Colonic mucosa (tissue), 4 donors: ENCODE measurements around the gene CEP41. TPM values are rescaled to one million over a fixed set of nuclear protein-coding genes. Genes with fewer than 3 reads are reported as not detected.

ENCODE experiments used
- DNase-seq: peaks from one replicate; pipeline ENCODE4 v3.0.0-alpha.2; 2020
- H3K27ac ChIP-seq: fragments of 200-600 bp; one replicate; pipeline ENCODE4 v1.8.0; 2021
- H3K27me3 ChIP-seq: fragments of 200-600 bp; one replicate; pipeline ENCODE4 v1.8.0; 2021
- H3K36me3 ChIP-seq: fragments of 200-600 bp; one replicate; pipeline ENCODE4 v1.8.0; 2021
- H3K4me1 ChIP-seq: fragments of 200-600 bp; one replicate; pipeline ENCODE4 v1.8.0; 2021; ENCODE audit warnings: mild to moderate bottlenecking
- H3K4me3 ChIP-seq: fragments of 200-600 bp; one replicate; pipeline ENCODE4 v1.8.0; 2021
- H3K9ac ChIP-seq, 2 donors: one replicate each; pipeline ENCODE4 v1.7.0; 2013; ENCODE audit warnings: control low read depth in 2 of 2, low read depth in 2 of 2, low read length in 2 of 2
- H3K9me3 ChIP-seq: fragments of 200-600 bp; one replicate; pipeline ENCODE4 v1.8.0; 2021
- CTCF ChIP-seq: fragments of 200-600 bp; IDR thresholded peaks from one replicate; pipeline ENCODE4 v1.8.0; 2022; ENCODE audit warnings: antibody characterized with exemption, mild to moderate bottlenecking
- intact Hi-C: fragments of 100-400 bp; cut with DNase I; formaldehyde crosslinking; loops from one replicate; pipeline ENCODE4 v1.14.1; 2022
- total RNA-seq, 2 donors: library from RNA; stranded (reverse); fragmentation: NEBNext Ultra II Directional in 1 of 2; extraction: Animal tissue kit (Norgen Biotek cat#: 25700) in 1 of 2; gene quantifications; one replicate each; pipeline ENCODE4 v1.2.1, GENCODE V29; 2021
- donor health status: healthy.
- donor health status: DM: no; HTN: no; CAD: no.
- donor health status: DM: no; HTN: no; CAD: no.

CEP41 gene
- total RNA-seq, 2 donors from 2014 or later, result 6.9 to 13.6 TPM

DNA sequence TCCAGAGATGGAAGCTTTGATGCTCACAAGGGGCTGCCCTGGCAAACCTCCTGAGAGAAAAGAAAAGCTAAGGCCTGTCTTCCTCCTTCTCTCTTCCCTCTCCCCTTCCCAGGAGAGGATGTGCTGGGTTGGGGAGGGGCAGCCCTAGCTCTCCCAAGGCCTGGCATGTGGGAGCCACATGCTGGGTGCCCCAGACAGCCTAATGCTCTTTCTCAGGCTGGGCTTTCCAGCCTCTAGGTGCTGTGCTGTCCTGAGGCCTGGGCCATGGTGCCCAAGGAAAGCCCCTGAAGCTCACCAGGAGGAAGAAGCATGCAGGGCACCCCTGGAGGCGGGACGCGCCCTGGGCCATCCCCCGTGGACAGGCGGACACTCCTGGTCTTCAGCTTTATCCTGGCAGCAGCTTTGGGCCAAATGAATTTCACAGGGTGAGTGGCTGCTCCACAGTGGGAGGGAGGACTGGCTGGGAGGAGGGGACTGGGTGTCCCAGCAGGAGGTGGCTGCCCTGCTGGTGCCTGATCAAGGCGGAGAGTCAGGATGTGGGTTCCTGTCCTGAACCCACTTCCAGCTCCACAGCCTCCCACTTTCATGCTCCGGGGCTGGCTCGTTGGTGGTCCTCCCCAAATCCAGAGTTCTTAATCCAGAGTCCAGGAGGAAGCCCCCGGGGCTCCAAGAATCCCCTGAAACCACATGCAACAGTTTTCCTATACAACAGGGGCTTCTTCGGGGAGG, 94.5 kb downstream of the CEP41 start:
- no peak overlapping the region for H3K4me3 ChIP-seq
- no peaks in the 10 kb centered on the region for H3K27me3 ChIP-seq
- H3K4me1 ChIP-seq, result no peaks in the 10 kb centered on the region
- TF ChIP-seq CTCF, result no peak
- H3K9ac ChIP-seq, result no peak overlapping the region
- DNase-seq, result no peak
- no peaks in the 10 kb centered on the region for H3K36me3 ChIP-seq
- H3K27ac ChIP-seq, result no peak overlapping the region
- no peaks in the 10 kb centered on the region for H3K9me3 ChIP-seq
- intact Hi-C loops, result no loop called here

GRCh38 chr7:130345725-130346124, 95.1 kb downstream of the CEP41 start:
- DNase-seq, result no peak
- intact Hi-C loops, result no loop called here
- no peak overlapping the region for H3K9ac ChIP-seq
- H3K27me3 ChIP-seq, result no peaks in the 10 kb centered on the region
- H3K9me3 ChIP-seq, result no peaks in the 10 kb centered on the region
- TF ChIP-seq CTCF, result no peak
- no peak overlapping the region for H3K27ac ChIP-seq
- no peaks in the 10 kb centered on the region for H3K36me3 ChIP-seq
- no peak overlapping the region for H3K4me3 ChIP-seq
- no peaks in the 10 kb centered on the region for H3K4me1 ChIP-seq

DNA sequence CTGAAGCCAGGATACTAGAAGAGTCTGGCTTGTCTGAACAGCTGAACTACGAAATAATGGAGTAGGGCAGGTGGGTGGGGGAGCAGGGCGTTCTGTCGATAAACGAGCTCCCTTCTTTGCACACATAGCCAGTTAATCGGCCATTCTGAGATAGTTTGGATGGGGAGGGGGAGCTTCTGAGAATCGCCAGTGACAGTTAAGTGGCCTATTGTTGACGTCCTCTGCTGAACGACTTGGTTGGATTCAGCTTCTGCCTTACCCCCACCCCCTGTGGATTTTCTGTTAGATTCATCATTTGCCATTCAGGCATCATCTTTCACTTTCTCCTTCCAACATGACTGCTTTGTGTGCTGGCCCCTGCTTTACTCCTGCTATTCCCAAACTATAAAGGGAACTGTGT, 95.7 kb downstream of the CEP41 start:
- no peak for TF ChIP-seq CTCF
- H3K9ac ChIP-seq, result no peak overlapping the region
- H3K4me1 ChIP-seq, result no peaks in the 10 kb centered on the region
- DNase-seq, result no peak
- no peak overlapping the region for H3K27ac ChIP-seq
- H3K27me3 ChIP-seq, result no peaks in the 10 kb centered on the region
- intact Hi-C loops, result no loop called here
- H3K4me3 ChIP-seq, result no peak overlapping the region
- H3K9me3 ChIP-seq, result no peaks in the 10 kb centered on the region
- H3K36me3 ChIP-seq, result no peaks in the 10 kb centered on the region

- H3K9me3 ChIP-seq, result no peaks in the 10 kb centered on the region
- no peak within 1 kb of the TSS for H3K9ac ChIP-seq
- no peak within 1 kb of the TSS for H3K4me3 ChIP-seq
- DNase-seq, result no peak
- no peak for TF ChIP-seq CTCF
- no peak within 1 kb of the TSS for H3K27ac ChIP-seq
- H3K4me1 ChIP-seq, result no peaks in the 10 kb centered on the region
- no peaks in the 10 kb centered on the region for H3K36me3 ChIP-seq
- H3K27me3 ChIP-seq, result no peaks in the 10 kb centered on the region
- intact Hi-C loops, result no loop called here
These were observed 96.4 kb downstream of the CEP41 start, which contains the start of gene CPA5 for GRCh38 chr7:130344271-130344866. Gene CPA5 (plus strand): TSS chr7:130344816. CDS start chr7:130346486, 1,670 bp downstream.

Other genes with a start within 250 kb of the CEP41 start
- gene TMEM209, start 235.6 kb downstream of the CEP41 start, total RNA-seq, result 10 to 100 TPM; 18.6 to 21.8 TPM
- not detected for gene SSMEM1, start 233.2 kb downstream of the CEP41 start, total RNA-seq
- gene CPA2, start 174.2 kb downstream of the CEP41 start, total RNA-seq, result 1 to 10 TPM in 1 of 2 donors, under 1 TPM in 1; 0.48 to 5.2 TPM
- gene CPA4, start 147.9 kb downstream of the CEP41 start, total RNA-seq, result not detected
- gene CPA5, start 96.2 kb downstream of the CEP41 start, total RNA-seq, result not detected
- 10 to 100 TPM in 1 of 2 donors, not detected in 1; 35.4 TPM for gene CPA1, start 60.5 kb downstream of the CEP41 start, total RNA-seq
- 10 to 100 TPM; 28.2 to 48.6 TPM for gene MEST, start 51.1 kb upstream of the CEP41 start, total RNA-seq
- 10 to 100 TPM; 19.1 to 24.2 TPM for gene COPG2, start 227.7 kb upstream of the CEP41 start, total RNA-seq
- gene TSGA13, start 245.5 kb upstream of the CEP41 start, total RNA-seq, result not detected